HG03097 (cell line): Measurements from ENCODE around the gene CKS2.
"Not testable (repeated sequence)": the region's sequence is repeated elsewhere in the genome, so short reads cannot be mapped to it uniquely, and the experiment has no call there.

Experiments used
- ATAC-seq: cut with Tn5 transposase; IDR thresholded peaks from one replicate; pipeline ENCODE4 v1.9.1; 2021; ENCODE audit not compliant: unreplicated experiment, low FRiP score

CKS2 gene

GRCh38 chr9:89310475-89311345 lies at the start of gene CKS2:
CKS2 (plus strand) TSS chr9:89311195; CDS start chr9:89311293, 98 bp downstream.
- peak; percentile 89 for ATAC-seq

- ATAC-seq = no peak
Measured at GRCh38 chr9:89273528-89274279, 37.3 kb upstream of the CKS2 start.

- ATAC-seq = no peak
Measured at GRCh38 chr9:89274838-89275237, 36.2 kb upstream of the CKS2 start.

GRCh38 chr9:89276040-89276439 lies 35.0 kb upstream of the CKS2 start:
- ATAC-seq = not testable (repeated sequence)

- ATAC-seq = no peak
Measured at GRCh38 chr9:89277043-89277442, 34.0 kb upstream of the CKS2 start.

- no peak for ATAC-seq
Measured at GRCh38 chr9:89277454-89277853, 33.5 kb upstream of the CKS2 start.

GRCh38 chr9:89278551-89278950 lies 32.4 kb upstream of the CKS2 start:
- ATAC-seq = no peak

- no peak for ATAC-seq
Measured at GRCh38 chr9:89278997-89279739, 31.8 kb upstream of the CKS2 start.

- ATAC-seq = no peak
Measured at GRCh38 chr9:89281106-89281505, 29.9 kb upstream of the CKS2 start.

GRCh38 chr9:89282248-89282968 lies 28.6 kb upstream of the CKS2 start:
- ATAC-seq = not testable (repeated sequence)

GRCh38 chr9:89284076-89284475 lies 26.9 kb upstream of the CKS2 start:
- no peak for ATAC-seq

- no peak for ATAC-seq
Measured at GRCh38 chr9:89291741-89292140, 19.3 kb upstream of the CKS2 start.

GRCh38 chr9:89293014-89293413 lies 18.0 kb upstream of the CKS2 start:
- no peak for ATAC-seq

GRCh38 chr9:89295400-89295799 lies 15.6 kb upstream of the CKS2 start:
- ATAC-seq = no peak

- not testable (repeated sequence) for ATAC-seq
Measured at GRCh38 chr9:89301996-89302395, 9.0 kb upstream of the CKS2 start.

GRCh38 chr9:89304020-89304833 lies 6.8 kb upstream of the CKS2 start:
- ATAC-seq = no peak

GRCh38 chr9:89304834-89305188 lies 6.2 kb upstream of the CKS2 start:
- no peak for ATAC-seq

GRCh38 chr9:89305868-89306267 lies 5.1 kb upstream of the CKS2 start:
- no peak for ATAC-seq

GRCh38 chr9:89309166-89309565 lies 1.8 kb upstream of the CKS2 start:
- no peak for ATAC-seq
